Measurements from ENCODE around the gene AMPH.

DNA sequence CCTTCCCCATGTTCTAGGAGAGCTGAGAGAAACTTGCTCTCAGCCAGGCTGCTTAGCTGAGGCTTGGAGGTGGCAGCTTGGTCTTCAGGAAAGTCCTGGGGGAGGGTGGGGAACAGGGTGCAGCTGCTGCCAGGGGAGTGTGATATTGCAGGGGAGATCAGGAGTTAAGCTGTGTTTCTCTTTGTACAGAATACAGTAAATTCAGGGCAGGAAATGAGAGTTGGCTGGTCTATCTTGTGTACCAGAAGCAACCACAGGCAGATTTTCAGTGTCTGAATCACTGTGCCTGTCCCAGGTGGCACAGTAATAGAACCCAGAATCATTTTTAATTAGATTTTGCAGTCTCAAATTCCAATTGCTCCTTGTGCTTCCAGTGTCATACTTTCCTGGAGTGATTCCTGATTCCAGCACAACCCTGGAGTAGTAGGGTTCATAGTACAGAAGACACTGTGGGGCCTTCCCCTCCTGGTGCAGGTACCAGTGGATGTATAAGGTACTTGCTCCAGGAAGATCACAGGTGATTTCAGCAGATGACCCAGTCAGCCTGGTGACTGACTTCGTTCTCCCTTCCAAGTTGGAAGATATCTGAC lies 263.8 kb downstream of the AMPH start:
- TF ChIP-seq, protein P1, sequence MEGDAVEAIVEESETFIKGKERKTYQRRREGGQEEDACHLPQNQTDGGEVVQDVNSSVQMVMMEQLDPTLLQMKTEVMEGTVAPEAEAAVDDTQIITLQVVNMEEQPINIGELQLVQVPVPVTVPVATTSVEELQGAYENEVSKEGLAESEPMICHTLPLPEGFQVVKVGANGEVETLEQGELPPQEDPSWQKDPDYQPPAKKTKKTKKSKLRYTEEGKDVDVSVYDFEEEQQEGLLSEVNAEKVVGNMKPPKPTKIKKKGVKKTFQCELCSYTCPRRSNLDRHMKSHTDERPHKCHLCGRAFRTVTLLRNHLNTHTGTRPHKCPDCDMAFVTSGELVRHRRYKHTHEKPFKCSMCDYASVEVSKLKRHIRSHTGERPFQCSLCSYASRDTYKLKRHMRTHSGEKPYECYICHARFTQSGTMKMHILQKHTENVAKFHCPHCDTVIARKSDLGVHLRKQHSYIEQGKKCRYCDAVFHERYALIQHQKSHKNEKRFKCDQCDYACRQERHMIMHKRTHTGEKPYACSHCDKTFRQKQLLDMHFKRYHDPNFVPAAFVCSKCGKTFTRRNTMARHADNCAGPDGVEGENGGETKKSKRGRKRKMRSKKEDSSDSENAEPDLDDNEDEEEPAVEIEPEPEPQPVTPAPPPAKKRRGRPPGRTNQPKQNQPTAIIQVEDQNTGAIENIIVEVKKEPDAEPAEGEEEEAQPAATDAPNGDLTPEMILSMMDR (IDR thresholded peaks at IDR 0.05): no peak
- TF ChIP-seq POLR2A (IDR thresholded peaks at IDR 0.05) (no peak), POLR2AphosphoS5 (IDR thresholded peaks at IDR 0.05) (no peak), EP300 (IDR thresholded peaks at IDR 0.05) (no peak)

Measured in gastroesophageal sphincter (tissue), 3 donors.